Activated naive CD4-positive, alpha-beta T cell treated with anti-CD3 and anti-CD28 coated beads, Interleukin-2, amount 50 U/mL, for 72 hours (primary cell): Measurements from ENCODE around the gene NR3C1. TPM values are rescaled to one million over a fixed set of nuclear protein-coding genes. Genes with fewer than 3 reads are reported as not detected.
"Not testable (repeated sequence)": the region's sequence is repeated elsewhere in the genome, so short reads cannot be mapped to it uniquely, and the experiment has no call there.

Source experiments
- ATAC-seq, 2 donors: fragments of 150-1000 bp; cut with Tn5 transposase; 2 replicates each; pipeline ENCODE4 v1.10.0; 2021; ENCODE audit warnings: mild to moderate bottlenecking in 2 of 2, moderate library complexity in 2 of 2
- DNase-seq, 2 donors: peaks; one replicate each; pipeline ENCODE4 v3.0.0; 2021 to 2022; ENCODE audit warnings: low spot score in 2 of 2
- H3K27ac Mint-ChIP-seq, 2 donors: one replicate each; pipeline ENCODE4 v1.8.0; 2022; ENCODE audit warnings: mild to moderate bottlenecking in 2 of 2, mixed read lengths in 2 of 2
- H3K36me3 Mint-ChIP-seq, 2 donors: one replicate each; pipeline ENCODE4 v1.8.0; 2022; ENCODE audit warnings: mixed read lengths in 2 of 2
- H3K9me3 Mint-ChIP-seq, 2 donors: one replicate each; pipeline ENCODE4 v1.8.0; 2022; ENCODE audit warnings: mixed read lengths in 2 of 2
- total RNA-seq, 2 donors: library from RNA; stranded (reverse); gene quantifications; one replicate each; pipeline ENCODE4 v1.2.3, GENCODE V29; 2022

Gene NR3C1
- total RNA-seq, 2 donors from 2014 or later: 39.5 to 43.6 TPM

DNA sequence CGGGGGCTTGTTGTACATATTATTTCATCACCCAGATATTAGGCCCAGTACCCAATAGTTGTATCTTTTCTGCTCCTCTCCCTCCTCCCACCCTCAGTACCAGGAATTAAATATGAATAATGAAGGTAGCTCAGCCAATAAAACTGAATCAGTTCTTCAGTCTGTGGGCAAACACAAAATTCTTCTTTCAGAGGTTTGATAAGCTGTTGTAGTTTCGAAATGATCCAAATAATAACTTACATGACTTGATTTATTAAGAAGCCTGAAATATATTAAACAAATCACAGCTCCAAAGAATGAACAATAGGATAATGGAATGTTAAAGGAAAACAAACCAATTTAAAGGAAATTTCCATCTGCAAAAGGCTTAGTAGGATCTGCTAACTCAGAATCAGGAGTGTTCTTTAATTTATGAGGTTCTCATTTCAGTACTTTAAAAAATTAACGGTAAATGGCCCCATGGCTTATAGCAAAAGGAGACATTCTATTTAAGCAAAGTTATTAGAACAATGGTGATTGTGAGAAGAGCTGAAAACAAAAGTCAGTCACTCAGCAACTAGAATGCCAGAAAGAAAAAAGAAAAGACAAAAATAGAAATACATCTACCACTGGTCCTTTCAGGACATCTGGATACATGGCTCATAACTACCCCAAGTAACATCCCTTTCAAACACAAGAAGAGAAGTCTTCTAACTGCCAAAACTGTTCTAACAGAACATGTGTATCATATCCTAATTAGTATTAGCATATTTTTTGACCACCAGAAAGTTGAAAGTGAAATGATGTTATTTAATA, 62.4 kb downstream of the NR3C1 start:
- Mint-ChIP-seq H3K9me3 (peaks cover 0 to 12% of the 10 kb centered on the region in 2 donors), H3K27ac (peak overlapping the region in 1 of 2 donors; percentile 74), H3K36me3 (peaks cover 4 to 38% of the 10 kb centered on the region in 2 donors)
- no peak for DNase-seq
- ATAC-seq: no peak

DNA sequence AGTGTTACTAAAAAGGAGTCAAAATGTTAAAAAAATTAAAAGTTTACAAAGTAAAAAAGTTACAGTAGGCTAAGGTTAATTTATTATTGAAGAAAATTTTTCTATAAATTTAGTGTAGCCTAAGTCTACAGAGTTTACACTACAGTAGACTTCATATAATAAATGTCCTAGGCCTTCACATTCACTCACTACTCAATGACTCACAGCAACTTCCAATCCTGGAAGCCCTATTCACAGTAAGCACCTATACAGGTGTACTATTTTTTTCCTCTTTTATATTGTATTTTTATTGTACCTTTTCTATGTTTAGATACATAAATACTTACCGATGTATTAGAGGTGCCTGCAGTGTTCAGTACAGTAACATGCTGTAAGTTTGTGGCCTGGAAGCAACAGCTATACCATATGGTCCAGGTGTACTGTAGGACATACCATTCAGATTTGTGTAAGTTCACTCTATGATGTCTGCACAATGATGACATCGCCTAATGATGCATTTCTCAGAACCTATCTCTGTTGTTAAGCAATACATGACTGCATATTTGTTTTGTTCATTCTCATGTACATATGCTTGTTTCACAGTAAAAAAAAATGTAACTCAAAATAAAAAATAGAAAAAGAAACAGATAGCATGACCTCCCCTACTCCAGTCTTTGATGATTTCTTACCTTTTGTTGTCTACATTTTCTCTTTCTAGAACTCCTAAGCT, 64.7 kb downstream of the NR3C1 start:
- peak overlapping the region in 1 of 2 donors; percentile 32 for H3K27ac Mint-ChIP-seq
- ATAC-seq (peak in 1 of 2 donors; percentile 54), DNase-seq (no peak)
- H3K9me3 Mint-ChIP-seq: peaks cover 0 to 12% of the 10 kb centered on the region in 2 donors
- H3K36me3 Mint-ChIP-seq: peaks cover 4 to 40% of the 10 kb centered on the region in 2 donors

DNA sequence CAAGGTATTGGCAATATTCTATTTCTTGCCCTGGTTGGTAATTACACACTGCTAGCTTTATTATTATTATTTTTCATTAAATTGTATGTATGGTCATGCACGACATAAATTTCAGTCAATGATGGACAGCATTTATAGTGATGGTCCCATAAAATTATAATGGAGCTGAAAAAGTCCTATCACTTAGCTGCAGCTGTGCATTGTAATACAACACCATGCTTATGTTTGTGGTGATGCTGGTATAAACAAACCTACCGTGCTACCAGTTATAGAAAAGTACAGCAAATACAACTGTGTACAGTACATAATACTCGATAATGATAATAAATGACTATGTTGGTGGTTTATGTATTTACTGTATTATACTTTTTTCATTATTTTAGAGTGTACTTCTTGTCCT, 65.5 kb downstream of the NR3C1 start:
- no peak overlapping the region for H3K27ac Mint-ChIP-seq
- H3K9me3 Mint-ChIP-seq: peaks cover 0 to 12% of the 10 kb centered on the region in 2 donors
- ATAC-seq: no peak
- DNase-seq: no peak
- H3K36me3 Mint-ChIP-seq: peaks cover 12 to 45% of the 10 kb centered on the region in 2 donors

DNA sequence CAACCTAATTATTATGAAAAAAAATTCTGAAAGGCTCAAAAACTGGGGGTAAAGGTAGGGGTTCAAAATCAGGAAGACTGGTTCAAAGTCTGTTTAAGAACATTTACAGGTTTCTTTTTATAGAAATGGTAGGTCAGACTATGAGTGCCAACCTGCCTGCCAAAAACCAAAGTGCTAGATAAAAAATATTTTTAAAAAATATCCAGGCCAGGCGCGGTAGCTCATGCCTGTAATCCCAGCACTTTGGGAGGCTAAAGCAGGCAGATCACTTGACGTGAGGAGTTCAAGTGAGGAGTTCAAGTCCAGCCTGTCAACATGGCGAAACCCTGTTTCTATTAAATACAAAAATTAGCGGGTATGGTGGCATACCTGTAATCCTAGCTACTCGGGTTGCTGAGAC, 67.0 kb downstream of the NR3C1 start:
- peaks cover 13 to 39% of the 10 kb centered on the region in 2 donors for H3K36me3 Mint-ChIP-seq
- no peak overlapping the region for H3K27ac Mint-ChIP-seq
- no peak for ATAC-seq
- DNase-seq: no peak
- H3K9me3 Mint-ChIP-seq: peaks cover 0 to 5% of the 10 kb centered on the region in 2 donors

DNA sequence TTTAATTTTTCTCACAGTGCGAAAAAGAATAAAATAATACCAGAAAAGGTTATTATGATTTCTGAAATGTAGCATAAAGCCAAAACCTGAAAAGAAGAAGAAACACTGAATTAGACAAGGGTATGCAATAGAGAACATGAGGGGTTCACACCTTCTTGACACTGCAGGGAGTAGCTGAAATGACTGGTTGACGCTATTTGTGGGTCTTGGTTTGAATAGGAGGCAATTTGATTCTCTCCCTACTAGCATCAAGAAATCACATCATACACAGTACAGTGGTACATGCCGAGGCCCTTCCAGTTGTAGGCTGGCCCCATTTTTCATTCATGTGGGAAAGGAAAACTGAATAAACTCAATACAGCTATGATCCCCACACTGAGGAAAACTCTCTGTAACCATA, 68.6 kb downstream of the NR3C1 start:
- ATAC-seq (peak; percentile 36 to 78), DNase-seq (no peak)
- Mint-ChIP-seq H3K36me3 (peaks cover 13 to 36% of the 10 kb centered on the region in 2 donors), H3K9me3 (peaks cover 0 to 8% of the 10 kb centered on the region in 2 donors), H3K27ac (no peak overlapping the region)

DNA sequence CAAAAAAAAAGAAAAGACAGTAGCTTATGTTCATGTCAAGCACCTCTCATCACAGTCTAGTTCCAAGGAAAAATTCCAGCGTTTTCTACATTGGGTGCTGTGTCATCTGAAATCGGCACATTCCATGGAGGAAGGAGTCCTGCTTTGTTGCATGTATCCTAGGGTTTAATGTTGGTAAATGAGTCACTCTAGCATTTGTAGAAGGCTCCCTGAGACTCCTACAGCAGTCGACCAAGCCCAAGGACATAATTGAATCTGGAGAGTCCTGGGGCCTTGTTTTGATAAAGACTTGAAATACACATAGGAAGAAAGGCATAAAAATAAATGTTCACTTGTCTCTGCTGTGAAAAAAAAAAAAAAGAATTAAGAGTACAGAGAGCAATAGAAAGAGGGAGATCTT, 69.1 kb downstream of the NR3C1 start:
- ATAC-seq, H3K9me3 Mint-ChIP-seq, DNase-seq, H3K27ac Mint-ChIP-seq: not testable (repeated sequence)
- H3K36me3 Mint-ChIP-seq: peaks cover 9 to 33% of the 10 kb centered on the region in 2 donors

DNA sequence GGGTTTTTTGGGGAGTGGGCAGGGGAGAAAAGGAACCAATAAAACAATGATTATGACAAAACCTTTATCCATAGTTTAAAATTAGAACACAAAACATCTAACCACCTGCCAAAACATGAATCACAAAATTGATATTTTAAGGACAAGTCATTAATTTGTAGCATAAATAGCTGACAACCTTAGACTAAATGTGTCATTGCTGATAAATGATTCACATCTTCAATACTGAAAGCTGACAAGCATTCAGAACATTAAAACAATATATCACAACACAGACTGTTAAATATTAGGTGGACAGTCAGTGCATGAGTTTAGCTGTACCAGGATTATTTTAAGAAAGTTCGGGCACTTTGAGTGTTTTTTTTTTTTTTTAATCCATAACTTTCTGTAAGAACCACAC, 71.5 kb downstream of the NR3C1 start:
- Mint-ChIP-seq H3K36me3 (peaks cover 9 to 53% of the 10 kb centered on the region in 2 donors), H3K9me3 (peaks cover 0 to 24% of the 10 kb centered on the region in 2 donors), H3K27ac (no peak overlapping the region)
- no peak for ATAC-seq
- DNase-seq: no peak

DNA sequence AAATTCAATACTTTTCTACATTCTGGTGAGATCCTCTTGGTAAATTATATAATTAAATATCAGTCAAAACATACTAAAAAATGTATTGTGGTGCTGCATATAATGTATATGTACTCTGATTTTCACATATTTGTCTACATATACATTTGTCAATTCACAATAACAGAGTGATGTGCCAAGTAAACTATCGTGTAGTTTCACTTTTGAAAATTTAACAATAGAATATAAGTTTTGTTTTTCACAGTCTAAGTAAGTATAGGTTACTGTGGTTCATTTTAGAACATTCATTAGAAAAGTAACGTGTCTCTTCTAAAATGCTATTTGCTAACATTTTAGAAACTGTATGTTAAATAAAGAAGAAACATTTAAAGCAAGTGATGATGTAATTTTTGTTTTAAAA, 73.6 kb downstream of the NR3C1 start:
- Mint-ChIP-seq H3K9me3 (peaks cover 0 to 31% of the 10 kb centered on the region in 2 donors), H3K27ac (no peak overlapping the region), H3K36me3 (peaks cover 9 to 53% of the 10 kb centered on the region in 2 donors)
- ATAC-seq: no peak
- no peak for DNase-seq

DNA sequence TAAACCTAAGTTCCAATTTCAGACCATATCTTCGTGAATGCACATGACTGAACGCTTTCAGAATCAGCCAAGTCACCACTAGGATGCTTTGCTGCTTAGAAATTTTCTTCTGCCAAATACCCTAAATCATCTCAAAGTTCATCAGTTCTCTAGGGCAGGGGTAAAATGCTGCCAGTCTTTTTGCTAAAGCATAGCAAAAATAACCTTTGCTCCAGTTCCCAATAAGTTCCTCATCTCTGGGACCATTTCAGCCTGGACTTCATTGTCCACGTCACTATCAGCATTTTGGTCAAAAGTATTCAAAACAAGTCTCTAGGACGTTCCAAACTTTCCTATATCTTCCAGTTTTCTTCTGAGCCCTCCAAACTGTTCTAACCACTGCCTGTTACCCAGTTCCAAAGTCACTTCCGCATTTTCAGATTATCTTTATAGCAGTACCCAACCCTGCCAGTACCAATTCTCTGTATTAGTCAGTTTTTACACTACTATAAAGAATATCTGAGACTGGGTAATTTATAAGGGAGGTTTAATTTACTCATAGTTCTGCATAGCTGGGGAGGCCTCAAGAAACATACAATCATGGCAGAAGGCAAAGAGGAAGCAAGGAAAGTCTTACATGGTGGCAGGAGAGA, 74.8 kb downstream of the NR3C1 start:
- no peak for DNase-seq
- no peak for ATAC-seq
- H3K9me3 Mint-ChIP-seq: peaks cover 0 to 34% of the 10 kb centered on the region in 2 donors
- no peak overlapping the region for H3K27ac Mint-ChIP-seq
- H3K36me3 Mint-ChIP-seq: peaks cover 8 to 61% of the 10 kb centered on the region in 2 donors

DNA sequence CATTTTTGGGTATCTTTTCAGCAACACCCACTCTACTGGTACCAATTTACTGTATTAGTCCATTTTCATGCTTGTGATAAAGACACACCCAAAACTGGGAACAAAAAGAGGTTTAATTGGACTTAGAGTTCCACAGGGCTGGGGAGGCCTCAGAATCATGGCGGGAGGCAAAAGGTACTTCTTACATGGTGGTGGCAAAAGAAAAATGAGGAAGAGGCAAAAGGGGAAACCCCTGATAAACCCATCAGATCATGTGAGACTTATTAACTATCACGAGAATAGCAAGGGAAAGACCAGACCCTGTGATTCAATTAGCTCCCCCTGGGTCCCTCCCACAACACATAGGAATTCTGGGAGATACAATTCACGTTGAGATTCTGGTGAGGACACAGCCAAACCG, 78.4 kb downstream of the NR3C1 start:
- Mint-ChIP-seq H3K9me3 (peaks cover 0 to 30% of the 10 kb centered on the region in 2 donors), H3K36me3 (peaks cover 0 to 60% of the 10 kb centered on the region in 2 donors)
- not testable (repeated sequence) for DNase-seq, H3K27ac Mint-ChIP-seq, ATAC-seq

DNA sequence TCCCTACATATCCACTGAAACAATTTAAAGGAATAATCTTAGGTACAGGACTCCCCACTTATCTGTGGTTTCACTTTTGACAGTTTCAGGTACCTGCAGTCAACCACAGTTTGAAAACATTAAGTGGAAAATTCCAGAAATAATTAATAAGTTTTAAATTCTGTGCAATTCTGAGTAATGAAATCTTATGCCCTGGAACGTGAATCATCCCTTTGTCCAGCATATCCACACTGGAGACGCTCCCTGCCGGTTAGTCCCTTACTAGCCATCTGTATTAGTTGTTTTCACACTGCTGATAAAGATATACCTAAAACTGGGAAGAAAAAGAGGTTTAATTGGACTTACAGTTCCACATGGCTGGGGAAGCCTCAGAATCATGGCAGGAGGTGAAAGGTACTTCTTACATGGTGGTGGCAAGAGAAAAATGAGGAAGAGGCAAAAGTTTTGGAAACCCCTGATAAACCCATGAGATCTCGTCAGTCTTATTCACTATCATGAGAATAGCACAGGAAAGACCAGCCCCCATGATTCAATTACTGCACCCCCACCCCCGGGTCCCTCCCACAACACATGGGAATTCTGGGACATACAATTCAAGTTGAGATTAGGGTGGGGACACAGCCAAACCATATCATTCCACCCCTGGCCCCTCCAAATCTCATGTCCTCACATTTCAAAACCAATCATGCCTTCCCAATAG, 80.4 kb downstream of the NR3C1 start:
- H3K36me3 Mint-ChIP-seq: peaks cover 0 to 44% of the 10 kb centered on the region in 2 donors
- not testable (repeated sequence) for ATAC-seq
- H3K27ac Mint-ChIP-seq: peak overlapping the region in 1 of 2 donors; percentile 30

DNA sequence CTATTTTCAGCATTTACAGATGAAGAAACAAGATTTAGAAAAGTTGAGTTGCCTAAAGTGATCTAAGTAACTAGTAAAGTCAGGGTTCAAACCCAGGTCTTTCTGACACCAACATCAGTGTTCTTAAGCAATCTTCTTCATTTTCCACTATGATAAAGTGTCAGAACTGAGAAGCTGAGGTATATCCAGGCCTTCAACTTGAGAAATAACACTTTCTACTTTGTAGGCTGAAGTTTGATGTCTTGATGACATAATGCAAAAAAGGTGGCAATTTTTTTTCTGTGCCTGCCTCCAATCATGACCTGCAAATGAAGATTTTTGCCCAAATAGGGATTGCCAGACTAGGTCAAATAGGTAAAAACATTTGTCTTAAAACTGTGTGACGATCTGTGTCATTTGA, 81.3 kb downstream of the NR3C1 start:
- H3K9me3 Mint-ChIP-seq: peaks cover 0 to 16% of the 10 kb centered on the region in 2 donors
- H3K27ac Mint-ChIP-seq: no peak overlapping the region
- ATAC-seq (no peak), DNase-seq (no peak)
- H3K36me3 Mint-ChIP-seq: peaks cover 0 to 35% of the 10 kb centered on the region in 2 donors

More for the DNA sequence above, 80.4 kb downstream of the NR3C1 start:
- H3K9me3 Mint-ChIP-seq: peaks cover 0 to 20% of the 10 kb centered on the region in 2 donors
- DNase-seq: not testable (repeated sequence)

DNA sequence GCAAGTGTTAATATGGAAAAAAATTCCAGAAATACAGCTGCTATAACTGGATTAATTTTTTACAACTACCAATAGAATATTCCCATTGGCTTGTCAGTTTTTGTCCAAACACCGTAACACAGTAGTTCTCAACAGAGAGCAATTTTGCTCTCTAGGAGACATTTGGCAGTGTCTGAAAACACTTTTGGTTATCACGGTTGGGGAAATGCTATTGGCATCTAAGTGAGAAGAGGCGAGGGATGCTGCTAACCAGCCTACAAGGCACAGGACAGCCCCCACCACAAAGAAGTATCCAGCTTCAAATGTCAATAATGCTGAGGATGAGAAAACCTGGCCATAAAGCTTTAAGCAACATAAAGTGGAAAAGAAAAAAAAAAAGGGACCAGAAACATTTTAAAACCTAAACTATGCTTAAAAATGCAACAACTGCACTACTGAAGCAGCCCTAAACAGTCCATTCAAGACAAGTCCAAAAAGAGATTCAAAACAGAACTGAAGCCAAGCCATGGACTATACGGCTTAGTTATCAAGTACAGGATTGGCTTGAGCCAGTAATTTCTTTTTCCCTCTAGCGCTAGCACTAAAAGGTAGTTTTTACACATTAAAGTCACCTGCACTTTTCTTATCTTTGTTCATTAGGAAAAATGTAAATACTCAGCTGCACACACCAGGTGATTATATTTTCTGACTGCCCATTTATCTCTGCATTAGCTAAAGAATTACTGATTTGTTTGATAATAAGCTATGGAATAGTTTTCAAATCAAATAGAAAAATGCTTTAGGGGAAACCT, 83.9 kb downstream of the NR3C1 start:
- H3K27ac Mint-ChIP-seq: no peak overlapping the region
- H3K36me3 Mint-ChIP-seq: peaks cover 0 to 23% of the 10 kb centered on the region in 2 donors
- no peak for ATAC-seq
- DNase-seq: no peak
- peaks cover 0 to 5% of the 10 kb centered on the region in 2 donors for H3K9me3 Mint-ChIP-seq

DNA sequence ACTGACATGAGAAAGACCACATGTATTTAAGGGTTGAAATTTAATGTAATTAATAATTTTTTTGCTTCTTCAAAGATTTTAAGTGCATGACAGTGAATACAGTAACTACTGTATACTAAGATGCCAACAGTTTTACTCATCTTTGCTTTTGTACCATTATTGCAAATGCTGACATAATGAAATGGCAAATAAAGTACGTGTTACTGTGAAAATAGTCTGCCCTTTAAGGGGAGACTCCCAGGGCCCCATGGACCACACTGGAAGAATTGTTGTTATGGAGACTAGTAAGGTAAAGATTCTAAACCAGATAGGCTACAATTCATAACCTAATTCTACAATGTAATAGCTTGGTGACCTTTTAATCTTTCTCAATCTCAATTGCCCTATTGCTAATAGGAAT, 84.7 kb downstream of the NR3C1 start:
- DNase-seq (no peak), ATAC-seq (no peak)
- Mint-ChIP-seq H3K27ac (no peak overlapping the region), H3K36me3 (peaks cover 0 to 16% of the 10 kb centered on the region in 2 donors), H3K9me3 (peaks cover 0 to 4% of the 10 kb centered on the region in 2 donors)

DNA sequence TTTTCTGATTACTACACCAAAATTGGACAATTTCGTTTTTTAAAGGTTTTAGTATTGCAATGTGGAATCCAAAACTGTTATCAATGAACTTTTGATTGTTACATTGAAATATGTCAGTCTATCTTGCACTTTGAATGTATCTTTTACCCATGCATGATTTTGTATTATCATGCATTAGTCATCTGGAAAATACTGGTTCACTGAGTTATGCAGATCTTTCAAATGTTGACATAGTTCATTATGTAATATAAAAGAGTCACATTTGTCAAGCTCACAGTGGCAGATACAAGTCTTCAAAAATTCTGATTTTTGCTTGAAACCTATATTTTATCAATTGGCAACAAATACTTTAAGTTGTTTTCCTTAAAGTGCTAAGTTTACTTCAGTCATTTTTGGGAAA, 85.2 kb downstream of the NR3C1 start:
- Mint-ChIP-seq H3K36me3 (peaks cover 0 to 11% of the 10 kb centered on the region in 2 donors), H3K27ac (no peak overlapping the region), H3K9me3 (peaks cover 0 to 4% of the 10 kb centered on the region in 2 donors)
- ATAC-seq (no peak), DNase-seq (no peak)
